Muscle of back (tissue), 11 donors: ENCODE data around the gene NPW. TPM values are rescaled to one million over a fixed set of nuclear protein-coding genes. Genes with fewer than 3 reads are reported as not detected.

Experiments
- DNase-seq, 3 donors: peaks; one replicate each; pipeline versions ENCODE4 v3.0.0 to v3.0.0-alpha.2; 2013
- polyA plus RNA-seq, 10 donors: library from polyadenylated mRNA; unstranded; fragments of 120-200 nt; gene quantifications; one replicate each; pipeline ENCODE4 v1.2.1, GENCODE V29; 2013; ENCODE audit not compliant: insufficient read length in 10 of 10

NPW gene
- polyA plus RNA-seq, 10 donors: 0.59 to 4.1 (median 1.3) TPM

GRCh38 chr16:1983544-1984346, 35.8 kb upstream of the NPW start, which contains the start of gene GFER:
GFER (plus strand) TSS chr16:1984193; CDS start chr16:1984219, 26 bp downstream.
- DNase-seq: peak; percentile 89 to 96 (median 95)

GRCh38 chr16:1984347-1985225, 35.0 kb upstream of the NPW start:
- peak in 1 of 3 donors; percentile 53 for DNase-seq

- no peak for DNase-seq
Observed at GRCh38 chr16:1985466-1986150, 34.0 kb upstream of the NPW start.

- no peak for DNase-seq
Observed at GRCh38 chr16:1987198-1987597, 32.4 kb upstream of the NPW start.

GRCh38 chr16:1989209-1990100, 30.1 kb upstream of the NPW start, which contains the start of gene SYNGR3:
SYNGR3 (plus strand) TSS chr16:1989970; CDS start chr16:1990103, 133 bp downstream.
- DNase-seq: no peak

- DNase-seq: no peak
Observed at GRCh38 chr16:1990101-1990350, 29.6 kb upstream of the NPW start.

- no peak for DNase-seq
Observed at GRCh38 chr16:1990351-1991134, 29.0 kb upstream of the NPW start.

GRCh38 chr16:1991135-1991551, 28.4 kb upstream of the NPW start:
- DNase-seq: no peak

GRCh38 chr16:1991588-1991947, 28.0 kb upstream of the NPW start:
- no peak for DNase-seq

- peak; percentile 86 to 88 (median 88) for DNase-seq
Observed at GRCh38 chr16:1991948-1992703, 27.5 kb upstream of the NPW start.

- no peak for DNase-seq
Observed at GRCh38 chr16:1992704-1993317, 26.8 kb upstream of the NPW start.

- no peak for DNase-seq
Observed at GRCh38 chr16:1993731-1994131, 25.9 kb upstream of the NPW start.

GRCh38 chr16:1997494-1998359, 21.9 kb upstream of the NPW start:
- no peak for DNase-seq

GRCh38 chr16:1998360-1998835, 21.2 kb upstream of the NPW start:
- no peak for DNase-seq

- no peak for DNase-seq
Observed at GRCh38 chr16:1998852-1999801, 20.5 kb upstream of the NPW start.

GRCh38 chr16:1999866-2000514, 19.6 kb upstream of the NPW start:
- DNase-seq: no peak
